ENCODE results near the gene MYPOP. TPM values are rescaled to one million over a fixed set of nuclear protein-coding genes. Genes with fewer than 3 reads are reported as not detected.

The MYPOP gene
- total RNA-seq, 1 experiment from 2014 or later = 9.0 TPM

DNA sequence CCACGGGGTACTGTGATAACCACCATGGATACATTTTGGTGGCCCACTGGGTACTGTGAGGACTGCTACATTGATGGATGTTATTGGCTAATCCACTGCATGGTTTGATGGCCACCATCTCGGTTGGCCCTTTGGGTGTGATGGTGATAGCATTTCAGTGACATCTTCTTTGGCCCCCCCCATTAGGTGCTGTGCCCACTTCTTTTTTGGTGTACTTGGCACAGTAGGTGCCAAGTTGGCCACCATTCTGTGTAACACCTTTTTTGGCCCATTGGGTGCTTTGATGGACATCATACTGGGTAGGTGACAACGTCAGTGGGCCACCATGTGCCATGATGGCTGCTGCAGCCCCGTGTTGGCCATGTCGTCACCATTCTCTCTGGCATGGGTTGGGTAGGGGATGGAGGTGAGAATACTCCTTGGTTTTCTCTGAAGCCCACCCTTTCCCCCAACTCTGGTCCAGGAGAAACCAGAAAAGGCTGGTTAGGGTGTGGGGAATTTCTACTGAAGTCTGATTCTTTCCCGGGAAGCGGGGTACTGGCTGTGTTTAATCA is 29.1 kb downstream of the MYPOP start:
- Histone ChIP-seq H3K23ac (ENCODE audit: insufficient read length, low read depth, low read length) (no peak overlapping the region), H3K56ac (ENCODE audit: insufficient read length, low read depth, low read length) (no peak overlapping the region), H2AFZ (ENCODE audit: low read length) (no peak overlapping the region), H3K27me3 (ENCODE audit: insufficient read depth, low read length) (no peaks in the 10 kb centered on the region), H3K4me1 (ENCODE audit: insufficient read depth, low read length) (no peaks in the 10 kb centered on the region), H2BK12ac (ENCODE audit: insufficient read length, low read depth, low read length) (no peak overlapping the region), H2BK20ac (ENCODE audit: low read depth, low read length, poor library complexity, severe bottlenecking) (no peak overlapping the region), H3K27ac (ENCODE audit: insufficient read length, low read depth, low read length) (no peak overlapping the region), H3K9me3 (ENCODE audit: control insufficient read depth, low read depth, low read length) (no peaks in the 10 kb centered on the region), H4K5ac (ENCODE audit: insufficient read length, low read depth, low read length) (no peak overlapping the region), H3K18ac (ENCODE audit: insufficient read length, low read depth, low read length) (no peak overlapping the region), H3K79me1 (ENCODE audit: insufficient read depth, low read depth, low read length, poor library complexity, severe bottlenecking) (no peaks in the 10 kb centered on the region), H3K4ac (ENCODE audit: low read depth, low read length) (no peak overlapping the region), H4K20me1 (ENCODE audit: control insufficient read depth, insufficient read depth, insufficient read length) (peaks cover 3% of the 10 kb centered on the region), H3K23me2 (ENCODE audit: insufficient read length, low read depth, low read length, poor library complexity, severe bottlenecking) (peaks cover 3% of the 10 kb centered on the region), H4K91ac (ENCODE audit: insufficient read length, low read depth, low read length) (no peak overlapping the region), H3K9ac (ENCODE audit: extremely low read depth, insufficient read length, low read length) (no peak overlapping the region), H3K4me2 (ENCODE audit: insufficient read depth, insufficient read length, low read length) (no peak overlapping the region), H2BK5ac (ENCODE audit: insufficient read length, low read length) (no peak overlapping the region), H4K8ac (replicated peaks; ENCODE audit: insufficient read length, low read depth, low read length) (no peak overlapping the region), H3K79me2 (ENCODE audit: insufficient read depth, low read length) (peaks cover 2% of the 10 kb centered on the region; the same call in 1 of the 2 replicates), H2AK5ac (ENCODE audit: insufficient read length, low read length) (no peak overlapping the region), H3T11ph (ENCODE audit: low read length) (no peak overlapping the region), H2BK15ac (ENCODE audit: low read depth, low read length) (no peak overlapping the region), H2BK120ac (ENCODE audit: low read depth, low read length, poor library complexity, severe bottlenecking) (no peak overlapping the region), H3K14ac (ENCODE audit: insufficient read depth, low read length) (no peak overlapping the region)
- peaks cover 19 to 30% of the 10 kb centered on the region in 2 experiments for H3K4me1 Mint-ChIP-seq
- peak overlapping the region in 1 of 2 experiments; percentile 4; a peak in 1 of 5 replicates for H3K4me3 Mint-ChIP-seq
- H3K9me3 Mint-ChIP-seq = no peaks in the 10 kb centered on the region
- no peak overlapping the region for H3K27ac Mint-ChIP-seq
- WGBS (ENCODE audit: extremely low coverage, insufficient read length, low lambda C conversion rate) = no CpG with 5 or more reads among the region's 7 CpGs
- no peaks in the 10 kb centered on the region; the same call in 1 of the 2 replicates for H3K27me3 Mint-ChIP-seq (ENCODE audit: low read depth)
- no peak for DNase-seq
- TF ChIP-seq, protein P1, sequence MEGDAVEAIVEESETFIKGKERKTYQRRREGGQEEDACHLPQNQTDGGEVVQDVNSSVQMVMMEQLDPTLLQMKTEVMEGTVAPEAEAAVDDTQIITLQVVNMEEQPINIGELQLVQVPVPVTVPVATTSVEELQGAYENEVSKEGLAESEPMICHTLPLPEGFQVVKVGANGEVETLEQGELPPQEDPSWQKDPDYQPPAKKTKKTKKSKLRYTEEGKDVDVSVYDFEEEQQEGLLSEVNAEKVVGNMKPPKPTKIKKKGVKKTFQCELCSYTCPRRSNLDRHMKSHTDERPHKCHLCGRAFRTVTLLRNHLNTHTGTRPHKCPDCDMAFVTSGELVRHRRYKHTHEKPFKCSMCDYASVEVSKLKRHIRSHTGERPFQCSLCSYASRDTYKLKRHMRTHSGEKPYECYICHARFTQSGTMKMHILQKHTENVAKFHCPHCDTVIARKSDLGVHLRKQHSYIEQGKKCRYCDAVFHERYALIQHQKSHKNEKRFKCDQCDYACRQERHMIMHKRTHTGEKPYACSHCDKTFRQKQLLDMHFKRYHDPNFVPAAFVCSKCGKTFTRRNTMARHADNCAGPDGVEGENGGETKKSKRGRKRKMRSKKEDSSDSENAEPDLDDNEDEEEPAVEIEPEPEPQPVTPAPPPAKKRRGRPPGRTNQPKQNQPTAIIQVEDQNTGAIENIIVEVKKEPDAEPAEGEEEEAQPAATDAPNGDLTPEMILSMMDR (conservative IDR thresholded peaks at IDR 0.05) = no peak
- H3K36me3 Mint-ChIP-seq (ENCODE audit: insufficient read depth in 1 of 3, low read depth in 3 of 3) = peaks cover 8 to 26% (median 20%) of the 10 kb centered on the region in 3 experiments; a peak in 6 of 7 replicates
